CD4-positive, alpha-beta T cell (primary cell): ENCODE data around the gene ADAM8. TPM values are rescaled to one million over a fixed set of nuclear protein-coding genes. Genes with fewer than 3 reads are reported as not detected.

Experiments used
- ATAC-seq: fragments of 200-7000 bp; cut with Tn5 transposase; one replicate; pipeline ENCODE4 v1.10.0; 2022; ENCODE audit warnings: mild to moderate bottlenecking; ENCODE audit not compliant: poor library complexity
- CTCF ChIA-PET: fragments of 350-600 bp; sonication (Branson Sonifier 250); formaldehyde crosslinking; loops from one replicate; lab custom pipeline; 2021; ENCODE audit warnings: antibody characterized with exemption, inconsistent platforms; lab: Charles Lee
- POLR2A ChIA-PET: fragments of 350-600 bp; sonication (Branson Sonifier 250); formaldehyde crosslinking; loops from one replicate; lab custom pipeline; 2021; ENCODE audit warnings: antibody characterized with exemption, inconsistent platforms; lab: Charles Lee
- DNase-seq, 14 experiments: peaks; one replicate each; pipeline ENCODE4 v3.0.0-alpha.2; 2013 to 2020; ENCODE audit warnings: mixed read lengths in 2 of 14
- H3K27ac ChIP-seq, 2 donors: one replicate each; pipeline versions ENCODE4 v1.5.1 to v1.7.0; 2013; ENCODE audit warnings: low read length in 2 of 2, low read depth in 1 of 2, mild to moderate bottlenecking in 1 of 2
- H3K27me3 ChIP-seq, 2 experiments: 1 replicate in 1 of 2; 2 replicates in 1 of 2; pipeline versions ENCODE4 v1.6.1 to v1.7.0; 2013; ENCODE audit warnings: low read length in 2 of 2, control low read depth in 1 of 2, mild to moderate bottlenecking in 1 of 2, moderate library complexity in 1 of 2; ENCODE audit not compliant: insufficient read depth in 2 of 2, control insufficient read depth in 1 of 2
- H3K36me3 ChIP-seq: one replicate; pipeline ENCODE4 v1.6.1; 2013; ENCODE audit warnings: low read length, control low read depth; ENCODE audit not compliant: insufficient read depth
- H3K4me1 ChIP-seq: one replicate; pipeline ENCODE4 v1.6.1; 2013; ENCODE audit warnings: low read length, control low read depth; ENCODE audit not compliant: insufficient read depth
- H3K4me3 ChIP-seq: one replicate; pipeline ENCODE4 v1.5.1; 2013; ENCODE audit warnings: mild to moderate bottlenecking, low read length, moderate library complexity
- H3K9me3 ChIP-seq, 2 experiments: 1 replicate in 1 of 2; 2 replicates in 1 of 2; pipeline versions ENCODE4 v1.6.1 to v1.7.0; 2013; ENCODE audit warnings: low read length in 2 of 2, mild to moderate bottlenecking in 2 of 2, control low read depth in 1 of 2, moderate library complexity in 1 of 2; ENCODE audit not compliant: control insufficient read depth in 1 of 2, insufficient read depth in 1 of 2
- H3K27ac Mint-ChIP-seq: one replicate; pipeline ENCODE4 v1.8.0; 2020; ENCODE audit warnings: mixed read lengths
- H3K27me3 Mint-ChIP-seq: one replicate; pipeline ENCODE4 v1.8.0; 2021; ENCODE audit warnings: mixed read lengths
- H3K36me3 Mint-ChIP-seq: one replicate; pipeline ENCODE4 v1.8.0; 2021; ENCODE audit warnings: low read depth, mixed read lengths
- H3K4me1 Mint-ChIP-seq: one replicate; pipeline ENCODE4 v1.8.0; 2021; ENCODE audit warnings: low read depth, mixed read lengths
- H3K4me3 Mint-ChIP-seq: one replicate; pipeline ENCODE4 v1.8.0; 2020; ENCODE audit warnings: mild to moderate bottlenecking, mixed read lengths
- H3K9me3 Mint-ChIP-seq: one replicate; pipeline ENCODE4 v1.8.0; 2020; ENCODE audit warnings: mixed read lengths
- intact Hi-C, 2 experiments: fragments of 100-400 bp; cut with DNase I in 1 of 2; cut with micrococcal nuclease in 1 of 2; formaldehyde crosslinking; loops; one replicate each; pipeline versions ENCODE4 v1.15.1 to v1.9.0; 2023 to 2025; cut with DNase I, micrococcal nuclease
- total RNA-seq, 174 experiments: library from RNA in 2 of 174; stranded (reverse) in 2 of 174; gene quantifications; one replicate each; pipeline ENCODE4 v1.2.3 and lab custom pipeline; 2021 to 2026
- TF ChIP-seq, protein P1 (sequence below): fragments of 200-600 bp; IDR thresholded peaks from one replicate; pipeline ENCODE4 v1.8.0; 2022; ENCODE audit warnings: antibody characterized with exemption, mild to moderate bottlenecking

ADAM8 gene
- total RNA-seq, 2 experiments from 2014 or later, result 95.6 to 95.9 TPM

DNA sequence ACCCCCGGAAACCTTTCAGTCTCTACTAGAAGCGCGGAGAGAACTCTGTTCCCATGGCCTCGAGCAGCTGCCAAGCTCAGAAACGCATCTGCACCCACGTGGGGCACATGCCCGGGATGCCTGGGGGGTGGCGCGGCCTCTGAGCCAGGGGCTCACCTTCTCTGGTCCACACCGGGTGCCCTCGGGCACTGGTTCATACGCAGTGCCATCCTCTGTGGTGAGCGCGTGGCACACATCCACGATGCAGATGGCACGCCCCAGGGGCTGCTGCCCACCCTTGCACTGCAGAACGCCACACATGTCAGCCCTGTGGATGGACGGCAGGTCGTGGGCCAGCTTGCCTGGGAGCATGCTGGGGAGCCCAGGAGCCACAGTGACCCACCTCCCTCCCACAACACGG, 6.5 kb downstream of the ADAM8 start:
- no peaks in the 10 kb centered on the region for H3K9me3 ChIP-seq
- Mint-ChIP-seq H3K27me3 (no peaks in the 10 kb centered on the region), H3K4me1 (peaks cover 13% of the 10 kb centered on the region), H3K36me3 (peaks cover 27% of the 10 kb centered on the region), H3K27ac (no peak overlapping the region), H3K9me3 (no peaks in the 10 kb centered on the region), H3K4me3 (no peak overlapping the region)
- intact Hi-C loops, result no loop called here
- CTCF ChIA-PET, result no interaction called here
- TF ChIP-seq, protein P1, sequence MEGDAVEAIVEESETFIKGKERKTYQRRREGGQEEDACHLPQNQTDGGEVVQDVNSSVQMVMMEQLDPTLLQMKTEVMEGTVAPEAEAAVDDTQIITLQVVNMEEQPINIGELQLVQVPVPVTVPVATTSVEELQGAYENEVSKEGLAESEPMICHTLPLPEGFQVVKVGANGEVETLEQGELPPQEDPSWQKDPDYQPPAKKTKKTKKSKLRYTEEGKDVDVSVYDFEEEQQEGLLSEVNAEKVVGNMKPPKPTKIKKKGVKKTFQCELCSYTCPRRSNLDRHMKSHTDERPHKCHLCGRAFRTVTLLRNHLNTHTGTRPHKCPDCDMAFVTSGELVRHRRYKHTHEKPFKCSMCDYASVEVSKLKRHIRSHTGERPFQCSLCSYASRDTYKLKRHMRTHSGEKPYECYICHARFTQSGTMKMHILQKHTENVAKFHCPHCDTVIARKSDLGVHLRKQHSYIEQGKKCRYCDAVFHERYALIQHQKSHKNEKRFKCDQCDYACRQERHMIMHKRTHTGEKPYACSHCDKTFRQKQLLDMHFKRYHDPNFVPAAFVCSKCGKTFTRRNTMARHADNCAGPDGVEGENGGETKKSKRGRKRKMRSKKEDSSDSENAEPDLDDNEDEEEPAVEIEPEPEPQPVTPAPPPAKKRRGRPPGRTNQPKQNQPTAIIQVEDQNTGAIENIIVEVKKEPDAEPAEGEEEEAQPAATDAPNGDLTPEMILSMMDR, result no peak
- H3K4me1 ChIP-seq, result peaks cover 36% of the 10 kb centered on the region
- no peaks in the 10 kb centered on the region for H3K27me3 ChIP-seq
- H3K27ac ChIP-seq, result no peak overlapping the region
- DNase-seq (no peak), ATAC-seq (no peak)
- no peak overlapping the region for H3K4me3 ChIP-seq
- POLR2A ChIA-PET, result no interaction called here
- H3K36me3 ChIP-seq, result peaks cover 59% of the 10 kb centered on the region

DNA sequence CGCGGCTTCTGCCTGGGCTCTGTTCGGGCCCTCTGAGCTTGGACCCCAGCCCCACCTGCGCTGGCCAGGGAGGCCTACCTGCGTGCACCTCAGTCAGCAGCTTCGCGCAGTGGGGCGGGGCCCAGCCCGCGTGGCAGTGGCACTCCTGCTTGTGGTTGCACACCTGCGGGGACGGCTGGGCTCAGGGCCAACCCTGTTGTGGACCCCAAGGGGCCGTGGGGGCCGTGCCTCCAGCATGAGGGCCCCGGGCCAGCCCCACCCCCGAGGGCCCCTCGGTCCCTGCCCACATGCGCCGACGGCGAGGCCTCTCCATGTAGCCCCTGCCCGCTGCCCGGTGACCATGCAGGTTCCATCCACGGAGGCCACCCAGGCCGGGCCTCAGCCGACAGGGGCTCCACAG, 7.3 kb downstream of the ADAM8 start:
- TF ChIP-seq, protein P1, result no peak
- ATAC-seq (no peak), DNase-seq (no peak)

DNA sequence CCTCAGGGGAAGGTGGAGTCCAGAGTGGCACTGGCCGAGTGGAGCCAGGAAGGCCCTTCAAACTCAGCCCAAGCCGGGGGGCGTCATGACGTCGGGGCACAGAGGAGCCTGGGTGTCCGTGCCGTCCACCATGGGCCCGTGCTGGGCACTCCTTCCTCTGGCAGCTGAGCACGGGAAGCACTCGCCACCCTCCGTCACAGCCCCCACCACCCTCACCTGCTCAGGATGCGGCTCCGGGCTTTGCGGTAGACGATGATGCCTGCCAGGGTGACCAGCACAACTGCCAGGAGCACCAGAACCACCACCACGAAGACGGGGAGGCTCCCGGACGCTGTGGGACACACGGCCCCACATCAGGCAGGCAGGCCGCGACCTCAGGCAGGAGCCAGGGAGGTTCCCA, 8.1 kb downstream of the ADAM8 start:
- Mint-ChIP-seq H3K27me3 (no peaks in the 10 kb centered on the region), H3K27ac (no peak overlapping the region), H3K4me1 (peaks cover 24% of the 10 kb centered on the region), H3K36me3 (peaks cover 28% of the 10 kb centered on the region), H3K9me3 (no peaks in the 10 kb centered on the region), H3K4me3 (no peak overlapping the region)
- intact Hi-C loops, result loop anchor here in 1 of 2 experiments (10.0 kb wide), 1 partner anchor 964 kb away; the partner anchor contains the start of gene STK32C
- Histone ChIP-seq H3K4me1 (peaks cover 38% of the 10 kb centered on the region), H3K9me3 (no peaks in the 10 kb centered on the region), H3K36me3 (peaks cover 53% of the 10 kb centered on the region), H3K4me3 (no peak overlapping the region), H3K27me3 (no peaks in the 10 kb centered on the region), H3K27ac (no peak overlapping the region)
- DNase-seq, result no peak
- no peak for ATAC-seq
- ChIA-PET CTCF (no interaction called here), POLR2A (interaction anchor here (0.7 kb wide), 1 partner anchor 9 kb away, joined by 3 read pairs; no protein-coding TSS in a partner anchor)
- TF ChIP-seq, protein P1, result no peak

More for the DNA sequence above, 7.3 kb downstream of the ADAM8 start:
- Mint-ChIP-seq H3K27me3 (no peaks in the 10 kb centered on the region), H3K36me3 (peaks cover 24% of the 10 kb centered on the region), H3K4me3 (no peak overlapping the region), H3K9me3 (no peaks in the 10 kb centered on the region), H3K4me1 (peaks cover 15% of the 10 kb centered on the region), H3K27ac (no peak overlapping the region)
- Histone ChIP-seq H3K27me3 (no peaks in the 10 kb centered on the region), H3K4me1 (peaks cover 36% of the 10 kb centered on the region), H3K27ac (no peak overlapping the region), H3K9me3 (no peaks in the 10 kb centered on the region), H3K4me3 (no peak overlapping the region), H3K36me3 (peaks cover 59% of the 10 kb centered on the region)
- CTCF ChIA-PET, result no interaction called here
- POLR2A ChIA-PET, result no interaction called here
- intact Hi-C loops, result loop anchor here in 1 of 2 experiments (10.0 kb wide), 1 partner anchor 965 kb away; the partner anchor contains the start of gene STK32C
